OCI-LY1 (cell line): ENCODE measurements around the gene EEFSEC.

ENCODE experiments used
- H2AFZ ChIP-seq: fragments of 200-600 bp; sonication (generic), shearing (Covaris generic); 2 replicates; pipeline ENCODE4 v1.6.0; 2014; ENCODE audit warnings: antibody characterized with exemption, mild to moderate bottlenecking, low read length
- H3F3A ChIP-seq: fragments of 200-600 bp; sonication (generic), shearing (Covaris generic); 2 replicates; pipeline ENCODE4 v1.6.0; 2014; ENCODE audit warnings: mild to moderate bottlenecking, antibody characterized with exemption, low read length, moderate library complexity; ENCODE audit not compliant: insufficient read depth
- H3K27ac ChIP-seq: fragments of 200-600 bp; sonication (generic); 2 replicates; pipeline ENCODE4 v1.5.1; 2014; ENCODE audit warnings: low read length, mixed run types, mild to moderate bottlenecking, low read depth; ENCODE audit not compliant: poor library complexity, severe bottlenecking
- H3K27me3 ChIP-seq: fragments of 200-600 bp; sonication (generic); 2 replicates; pipeline ENCODE4 v1.6.0; 2014; ENCODE audit warnings: antibody characterized with exemption, mild to moderate bottlenecking, low read length, moderate library complexity; ENCODE audit not compliant: insufficient read depth
- H3K36me3 ChIP-seq: fragments of 200-600 bp; sonication (generic); 2 replicates; pipeline ENCODE4 v1.6.1; 2014; ENCODE audit warnings: mild to moderate bottlenecking, antibody characterized with exemption, low read length, moderate library complexity, mixed read lengths; ENCODE audit not compliant: insufficient read depth
- H3K4me1 ChIP-seq: fragments of 200-600 bp; sonication (generic); 2 replicates; pipeline ENCODE4 v1.5.1; 2014; ENCODE audit warnings: mild to moderate bottlenecking, low read length, moderate library complexity; ENCODE audit not compliant: insufficient read depth, severe bottlenecking
- H3K4me2 ChIP-seq: fragments of 200-600 bp; sonication (generic), shearing (Covaris generic); 2 replicates; pipeline ENCODE4 v1.6.1; 2014; ENCODE audit warnings: low read length
- H3K4me3 ChIP-seq: fragments of 200-600 bp; sonication (generic); 2 replicates; pipeline ENCODE4 v1.5.1; 2014; ENCODE audit warnings: low read length, low read depth, mild to moderate bottlenecking, mixed read lengths; ENCODE audit not compliant: poor library complexity, severe bottlenecking
- H3K79me2 ChIP-seq: fragments of 200-600 bp; shearing (Covaris generic); 2 replicates; pipeline ENCODE4 v1.6.1; 2016; ENCODE audit warnings: mixed run types, low read length, mixed read lengths; ENCODE audit not compliant: insufficient read depth
- H3K9ac ChIP-seq: fragments of 200-600 bp; sonication (generic), shearing (Covaris generic); 2 replicates; pipeline ENCODE4 v1.6.1; 2014; ENCODE audit warnings: mild to moderate bottlenecking, low read length, mixed read lengths
- H3K9me2 ChIP-seq: fragments of 200-600 bp; sonication (generic), shearing (Covaris generic); 2 replicates; pipeline ENCODE4 v1.6.1; 2014; ENCODE audit warnings: low read depth, mild to moderate bottlenecking, low read length, mixed read lengths
- H3K9me3 ChIP-seq: fragments of 200-600 bp; shearing (Covaris generic); 2 replicates; pipeline ENCODE4 v1.6.1; 2014; ENCODE audit warnings: low read length, mixed read lengths
- H4K20me1 ChIP-seq: fragments of 200-600 bp; sonication (generic), shearing (Covaris generic); 2 replicates; pipeline ENCODE4 v1.6.0; 2016; ENCODE audit warnings: mild to moderate bottlenecking, low read length; ENCODE audit not compliant: insufficient read depth
- EZH2 ChIP-seq: fragments of 200-600 bp; sonication (generic), shearing (Covaris generic); IDR thresholded peaks from 2 replicates; pipeline ENCODE4 v1.8.0; 2017; ENCODE audit warnings: borderline replicate concordance, mixed run types, mild to moderate bottlenecking, antibody characterized with exemption, low read length, moderate library complexity, mixed read lengths
- TF ChIP-seq, protein P1 (sequence below): fragments of 200-600 bp; sonication (generic), shearing (Covaris generic); IDR thresholded peaks from 2 replicates; pipeline ENCODE4 v1.5.1; 2017; ENCODE audit warnings: mild to moderate bottlenecking, antibody characterized with exemption, low read length, moderate library complexity, mixed read lengths

Gene EEFSEC

DNA sequence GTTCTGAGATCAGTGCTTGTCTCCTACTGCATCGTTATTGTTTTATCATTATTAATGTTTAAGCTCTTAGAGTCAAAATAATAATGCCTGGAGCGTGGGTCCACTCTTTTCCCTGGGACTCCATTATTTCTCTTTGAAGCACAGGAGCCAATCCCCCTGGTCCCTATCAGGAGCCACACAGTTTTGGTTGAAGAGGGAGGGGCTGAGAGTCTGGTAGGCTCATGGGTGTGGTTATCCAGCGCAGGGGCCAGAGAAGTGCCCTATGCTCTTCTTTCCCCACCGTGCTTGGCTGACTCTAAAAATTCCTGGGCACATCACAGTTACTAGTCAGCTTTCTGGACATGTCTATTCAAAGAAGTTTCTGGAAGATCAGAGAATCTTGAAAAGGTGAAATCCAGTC lies 191.9 kb downstream of the EEFSEC start:
- no peak overlapping the region for H3K4me3 ChIP-seq
- no peaks in the 10 kb centered on the region for H3K9me2 ChIP-seq
- no peaks in the 10 kb centered on the region for H4K20me1 ChIP-seq
- no peak overlapping the region for H3K4me2 ChIP-seq
- H3K36me3 ChIP-seq = no peaks in the 10 kb centered on the region
- no peaks in the 10 kb centered on the region for H3K79me2 ChIP-seq
- no peaks in the 10 kb centered on the region for H3F3A ChIP-seq
- no peaks in the 10 kb centered on the region for H3K27me3 ChIP-seq
- TF ChIP-seq EZH2 = no peak
- TF ChIP-seq, protein P1, sequence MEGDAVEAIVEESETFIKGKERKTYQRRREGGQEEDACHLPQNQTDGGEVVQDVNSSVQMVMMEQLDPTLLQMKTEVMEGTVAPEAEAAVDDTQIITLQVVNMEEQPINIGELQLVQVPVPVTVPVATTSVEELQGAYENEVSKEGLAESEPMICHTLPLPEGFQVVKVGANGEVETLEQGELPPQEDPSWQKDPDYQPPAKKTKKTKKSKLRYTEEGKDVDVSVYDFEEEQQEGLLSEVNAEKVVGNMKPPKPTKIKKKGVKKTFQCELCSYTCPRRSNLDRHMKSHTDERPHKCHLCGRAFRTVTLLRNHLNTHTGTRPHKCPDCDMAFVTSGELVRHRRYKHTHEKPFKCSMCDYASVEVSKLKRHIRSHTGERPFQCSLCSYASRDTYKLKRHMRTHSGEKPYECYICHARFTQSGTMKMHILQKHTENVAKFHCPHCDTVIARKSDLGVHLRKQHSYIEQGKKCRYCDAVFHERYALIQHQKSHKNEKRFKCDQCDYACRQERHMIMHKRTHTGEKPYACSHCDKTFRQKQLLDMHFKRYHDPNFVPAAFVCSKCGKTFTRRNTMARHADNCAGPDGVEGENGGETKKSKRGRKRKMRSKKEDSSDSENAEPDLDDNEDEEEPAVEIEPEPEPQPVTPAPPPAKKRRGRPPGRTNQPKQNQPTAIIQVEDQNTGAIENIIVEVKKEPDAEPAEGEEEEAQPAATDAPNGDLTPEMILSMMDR = no peak
- no peak overlapping the region for H2AFZ ChIP-seq
- no peak overlapping the region for H3K27ac ChIP-seq
- H3K9me3 ChIP-seq = no peaks in the 10 kb centered on the region
- H3K9ac ChIP-seq = no peak overlapping the region
- H3K4me1 ChIP-seq = peaks cover 9% of the 10 kb centered on the region

DNA sequence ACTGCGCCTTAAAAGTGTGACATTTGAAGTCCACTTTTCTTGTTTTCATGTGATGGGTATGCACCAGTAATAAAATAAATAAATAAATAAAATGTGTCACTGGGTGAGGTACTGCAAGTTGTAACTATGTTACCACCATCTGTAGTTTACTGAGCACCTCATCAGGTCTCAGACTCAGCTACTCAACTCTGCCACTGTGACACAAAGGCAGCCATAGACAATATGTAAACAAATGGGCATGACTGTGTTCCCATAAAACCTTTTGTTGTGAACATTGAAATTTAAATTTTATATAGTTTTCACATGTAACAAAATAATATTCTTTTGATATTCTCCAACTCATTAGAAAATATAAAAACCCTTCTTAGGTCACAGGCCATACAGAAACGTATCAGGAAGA lies 193.3 kb downstream of the EEFSEC start:
- H3K27ac ChIP-seq = no peak overlapping the region
- no peaks in the 10 kb centered on the region for H3K36me3 ChIP-seq

DNA sequence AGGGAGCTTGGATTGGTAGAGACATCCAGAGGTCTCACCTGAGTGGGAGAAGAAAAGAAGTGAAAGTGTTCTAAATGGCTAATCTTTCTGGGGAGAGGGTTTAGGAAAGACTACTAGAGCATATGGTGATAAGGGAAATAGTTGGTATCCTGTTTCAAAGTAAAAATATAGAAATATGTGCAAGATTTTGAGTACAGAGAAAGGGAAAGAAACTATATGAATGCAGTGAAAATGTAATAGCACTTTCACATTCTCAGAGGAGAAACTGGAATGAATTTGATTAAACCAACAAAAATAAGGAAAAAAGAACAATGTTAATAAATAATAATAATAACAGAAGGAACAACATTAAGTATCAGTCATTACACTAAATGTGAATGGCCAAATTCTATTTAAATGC lies 194.0 kb downstream of the EEFSEC start:
- Histone ChIP-seq H3K36me3 (no peaks in the 10 kb centered on the region), H3K4me1 (peaks cover 9% of the 10 kb centered on the region), H3F3A (no peaks in the 10 kb centered on the region), H2AFZ (no peak overlapping the region), H3K9me3 (no peaks in the 10 kb centered on the region), H4K20me1 (no peaks in the 10 kb centered on the region), H3K4me2 (no peak overlapping the region), H3K27me3 (no peaks in the 10 kb centered on the region), H3K4me3 (no peak overlapping the region), H3K79me2 (no peaks in the 10 kb centered on the region), H3K9me2 (no peaks in the 10 kb centered on the region), H3K27ac (no peak overlapping the region), H3K9ac (no peak overlapping the region)
- no peak for TF ChIP-seq EZH2
- TF ChIP-seq, protein P1 = no peak

More for the DNA sequence above, 193.3 kb downstream of the EEFSEC start:
- H3F3A ChIP-seq = no peaks in the 10 kb centered on the region
- TF ChIP-seq, protein P1 = no peak
- TF ChIP-seq EZH2 = no peak
- peaks cover 9% of the 10 kb centered on the region for H3K4me1 ChIP-seq
- H3K9me2 ChIP-seq = no peaks in the 10 kb centered on the region
- H3K4me2 ChIP-seq = no peak overlapping the region
- no peak overlapping the region for H2AFZ ChIP-seq
- no peaks in the 10 kb centered on the region for H3K79me2 ChIP-seq
- no peaks in the 10 kb centered on the region for H4K20me1 ChIP-seq
- no peak overlapping the region for H3K9ac ChIP-seq
- no peak overlapping the region for H3K4me3 ChIP-seq
- no peaks in the 10 kb centered on the region for H3K27me3 ChIP-seq
- H3K9me3 ChIP-seq = no peaks in the 10 kb centered on the region
